GM19239 (cell line): Measurements from ENCODE around the gene SDC1.
"Not testable (repeated sequence)": the region's sequence is repeated elsewhere in the genome, so short reads cannot be mapped to it uniquely, and the experiment has no call there.

Source experiments
- DNase-seq: peaks from one replicate; pipeline ENCODE4 v3.0.0; 2011; ENCODE audit warnings: low spot score; ENCODE audit not compliant: insufficient read length
- FAIRE-seq: peaks from 2 replicates; lab custom pipeline; 2011; peaks lifted over from hg19 to GRCh38; lab: Jason Lieb, UNC

The SDC1 gene, protein sequence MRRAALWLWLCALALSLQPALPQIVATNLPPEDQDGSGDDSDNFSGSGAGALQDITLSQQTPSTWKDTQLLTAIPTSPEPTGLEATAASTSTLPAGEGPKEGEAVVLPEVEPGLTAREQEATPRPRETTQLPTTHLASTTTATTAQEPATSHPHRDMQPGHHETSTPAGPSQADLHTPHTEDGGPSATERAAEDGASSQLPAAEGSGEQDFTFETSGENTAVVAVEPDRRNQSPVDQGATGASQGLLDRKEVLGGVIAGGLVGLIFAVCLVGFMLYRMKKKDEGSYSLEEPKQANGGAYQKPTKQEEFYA

DNA sequence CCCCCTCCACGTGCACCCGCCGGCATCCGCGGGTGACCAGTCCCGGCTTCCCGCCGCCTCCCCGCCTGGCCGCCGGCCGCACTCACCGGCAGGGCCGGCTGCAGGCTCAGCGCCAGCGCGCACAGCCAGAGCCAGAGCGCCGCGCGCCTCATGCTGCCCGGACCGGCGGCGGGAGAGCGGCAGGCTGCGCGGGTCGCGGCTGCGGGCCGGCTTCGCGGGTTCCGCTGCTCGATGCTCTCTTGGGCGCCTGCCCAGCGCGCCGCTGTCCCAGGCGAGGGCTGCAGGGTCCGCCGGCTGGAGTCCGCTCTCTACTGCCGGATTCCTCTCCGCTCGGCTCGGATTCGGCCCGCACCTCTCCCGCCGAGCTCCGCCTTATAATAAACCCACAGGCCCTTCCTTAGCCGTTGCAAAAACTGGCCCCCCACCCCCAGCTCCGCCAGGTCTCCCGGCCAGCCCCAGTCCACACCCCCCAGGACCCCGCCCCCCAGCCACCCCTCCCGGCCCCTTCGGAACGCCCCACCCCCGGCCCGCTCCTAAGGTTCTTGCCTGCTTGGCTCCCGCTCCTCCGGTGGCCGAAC, at the start of gene SDC1:
Gene SDC1, minus strand, starts transcription at position 415 of the 578 bp plus-strand sequence. Its CDS starts 263 bp downstream, at position 152.
- FAIRE-seq: no peak
- no peak for DNase-seq

DNA sequence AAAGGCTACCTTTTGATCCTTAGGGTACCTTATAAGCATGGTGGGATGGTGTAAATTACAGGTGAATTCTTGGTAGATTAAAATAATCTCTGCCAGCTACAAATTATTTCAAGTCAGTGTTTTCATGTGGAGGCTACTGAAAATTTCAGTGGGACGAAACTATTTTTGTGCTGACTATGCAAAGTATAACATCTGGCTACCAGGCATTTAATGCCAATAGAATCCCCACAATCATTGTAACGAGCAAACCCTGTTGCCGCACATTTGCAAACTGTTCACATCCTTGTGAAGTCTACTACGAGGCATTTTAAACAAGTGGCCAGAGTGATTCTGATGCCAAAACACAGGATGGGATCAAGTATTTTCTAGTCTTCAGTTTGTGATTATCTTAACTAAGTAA, 48.1 kb upstream of the SDC1 start:
- DNase-seq (no peak), FAIRE-seq (no peak)

- FAIRE-seq, DNase-seq: not testable (repeated sequence)
Measured at GRCh38 chr2:20268317-20268716, 43.4 kb upstream of the SDC1 start.

DNA sequence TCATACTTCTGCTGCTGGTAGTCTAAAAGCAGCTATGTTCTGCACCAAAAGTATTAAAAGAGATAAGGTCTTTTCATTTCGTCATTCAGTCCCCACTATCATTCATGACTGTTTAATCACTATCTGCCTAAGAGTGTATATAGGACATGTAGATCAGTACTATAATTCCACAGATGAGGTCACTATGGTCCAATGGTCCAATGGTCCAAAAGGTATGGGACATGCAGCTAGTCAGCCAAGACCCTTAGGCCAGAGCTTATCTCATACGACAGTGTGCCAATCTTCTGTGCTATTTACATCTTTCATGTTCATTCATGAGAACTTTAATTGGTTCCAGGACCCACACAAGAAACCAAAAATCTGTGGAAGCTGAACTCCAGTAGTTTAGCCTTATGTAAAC, 42.6 kb upstream of the SDC1 start:
- FAIRE-seq: no peak
- no peak for DNase-seq

GRCh38 chr2:20264629-20265028, 39.7 kb upstream of the SDC1 start:
- DNase-seq: no peak
- no peak for FAIRE-seq

DNA sequence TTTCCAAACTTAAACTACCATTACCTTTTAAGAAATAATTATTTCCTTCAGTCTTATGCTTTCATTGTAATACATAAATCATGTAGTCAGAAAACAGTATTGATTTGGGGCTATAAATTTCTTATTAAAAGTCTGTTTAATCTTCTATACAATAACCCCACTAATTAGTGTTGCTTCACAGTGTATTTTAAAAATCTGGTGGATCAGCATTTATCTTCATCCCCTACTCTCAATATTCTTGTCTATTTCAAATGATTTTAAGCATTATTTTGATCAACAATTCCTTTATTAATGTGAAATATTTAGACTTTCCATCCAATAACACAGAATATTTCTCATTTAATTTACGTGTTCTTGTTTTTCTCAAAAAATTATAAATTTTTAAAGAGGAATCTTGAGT, 32.5 kb upstream of the SDC1 start:
- FAIRE-seq (no peak), DNase-seq (no peak)

GRCh38 chr2:20254731-20255130, 29.8 kb upstream of the SDC1 start:
- FAIRE-seq (no peak), DNase-seq (no peak)

DNA sequence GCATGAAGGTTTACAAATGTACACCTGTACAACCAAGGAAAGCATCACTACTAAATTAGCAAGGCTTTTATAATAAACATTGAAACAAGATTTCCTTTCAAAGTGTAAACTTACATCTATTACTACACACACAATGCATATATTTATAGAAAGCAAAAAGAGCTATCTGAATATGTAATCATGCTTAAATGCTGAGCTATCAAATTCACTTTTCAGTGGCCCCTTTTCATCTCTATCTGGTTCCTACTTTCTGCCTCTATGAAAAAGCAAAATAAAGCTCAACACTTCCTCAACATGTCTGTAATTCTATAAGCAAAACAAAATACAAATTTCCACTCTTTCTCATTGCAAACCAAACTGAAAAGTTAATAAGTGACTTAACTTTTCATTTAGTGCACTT, 25.5 kb upstream of the SDC1 start:
- FAIRE-seq (no peak), DNase-seq (no peak)

DNA sequence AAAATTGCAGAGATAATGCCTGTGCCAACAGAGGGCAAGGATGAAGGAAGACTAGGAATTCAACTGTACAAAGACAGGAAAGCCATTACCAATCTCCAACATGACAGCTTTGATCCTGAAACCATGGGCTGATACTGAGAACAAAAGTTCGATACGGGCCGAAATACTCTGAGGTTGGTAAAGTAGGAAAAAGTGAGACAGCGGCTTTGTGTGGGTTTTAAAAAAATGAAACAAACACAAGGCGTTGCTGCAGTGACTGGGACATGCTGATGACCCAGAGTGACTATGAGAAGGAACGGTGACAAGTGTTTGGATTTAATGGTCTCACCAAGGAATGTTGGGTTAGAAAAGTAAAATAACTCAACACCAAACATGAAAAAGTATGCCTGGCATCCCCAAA, 24.2 kb upstream of the SDC1 start:
- no peak for DNase-seq
- FAIRE-seq: no peak

DNA sequence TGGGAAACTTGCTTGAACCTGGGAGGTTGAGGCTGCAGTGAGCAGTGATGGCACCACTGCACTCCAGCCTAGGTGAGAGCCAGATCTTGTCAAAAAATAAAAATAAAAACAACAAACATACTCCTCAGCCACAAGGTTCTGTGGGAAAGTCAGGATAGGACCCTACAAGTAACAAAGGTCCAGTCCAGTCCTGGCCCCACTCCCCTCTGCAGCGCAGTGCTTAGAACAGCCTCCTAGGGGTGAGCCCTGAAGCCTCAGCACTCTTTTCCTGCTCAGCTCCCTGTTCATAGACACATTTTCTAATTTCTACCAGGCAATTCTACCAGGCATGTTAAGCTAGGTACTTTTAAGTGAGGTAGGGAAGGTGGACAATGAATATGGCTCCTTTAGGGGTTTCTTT, 22.2 kb upstream of the SDC1 start:
- FAIRE-seq (no peak), DNase-seq (no peak)

DNA sequence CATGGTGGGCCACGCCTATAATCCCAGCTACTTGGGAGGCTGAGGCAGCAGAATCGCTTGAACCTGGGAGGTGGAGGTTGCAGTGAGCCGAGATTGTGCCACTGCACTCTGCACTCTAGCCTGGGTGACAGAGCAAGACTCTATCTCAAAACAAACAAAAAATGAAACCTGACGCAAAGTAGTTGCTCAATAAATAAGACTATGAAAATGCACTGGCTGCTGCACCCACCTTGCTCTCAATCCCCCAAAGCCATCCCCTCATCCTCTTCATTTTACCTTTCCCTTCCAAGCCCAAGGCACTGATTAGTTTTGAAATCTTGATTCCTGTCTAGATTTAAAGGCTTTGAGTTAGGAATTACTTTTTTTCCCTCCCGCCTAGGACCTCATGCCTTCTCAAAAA, 18.7 kb upstream of the SDC1 start:
- not testable (repeated sequence) for FAIRE-seq, DNase-seq

GRCh38 chr2:20242727-20243377, 17.9 kb upstream of the SDC1 start:
- no peak for FAIRE-seq
- DNase-seq: no peak

- FAIRE-seq: no peak
- no peak for DNase-seq
Measured at GRCh38 chr2:20241973-20242726, 17.2 kb upstream of the SDC1 start.

- FAIRE-seq, DNase-seq: not testable (repeated sequence)
Measured at GRCh38 chr2:20240291-20240690, 15.4 kb upstream of the SDC1 start.

- DNase-seq (no peak), FAIRE-seq (no peak)
Measured at GRCh38 chr2:20236496-20236895, 11.6 kb upstream of the SDC1 start.

DNA sequence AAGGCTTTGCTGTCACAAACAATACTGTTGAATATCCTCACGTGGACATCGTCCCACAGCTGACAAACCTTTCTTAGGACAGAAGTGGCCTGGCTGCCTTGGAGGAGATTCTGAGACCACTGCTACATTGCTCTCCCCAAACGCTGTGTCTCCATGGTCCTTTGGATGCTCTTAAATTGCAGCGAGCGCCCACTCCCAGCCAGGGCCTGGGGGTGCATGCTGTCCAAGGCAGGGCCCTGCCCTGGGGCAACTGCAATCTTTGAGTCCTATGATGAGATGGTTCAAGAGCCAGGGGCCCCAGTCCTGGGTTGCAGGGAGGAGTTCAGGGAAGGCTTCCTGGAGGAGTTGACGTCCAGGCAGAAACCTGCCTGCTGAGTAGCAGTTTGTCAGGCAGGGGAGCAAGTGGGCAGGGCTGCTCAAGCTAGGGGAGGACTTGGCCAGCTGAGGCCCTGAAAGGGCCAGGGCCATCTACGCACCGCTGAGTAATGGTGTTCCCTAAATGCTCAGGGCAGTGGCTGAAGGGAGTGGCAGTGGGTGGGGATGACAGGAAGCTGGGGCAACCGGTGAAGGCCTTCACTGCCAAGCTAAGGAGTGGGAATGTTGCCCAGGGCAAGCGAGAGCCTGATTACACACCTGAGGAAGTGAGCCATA, 10.8 kb upstream of the SDC1 start:
- no peak for FAIRE-seq
- DNase-seq: no peak

DNA sequence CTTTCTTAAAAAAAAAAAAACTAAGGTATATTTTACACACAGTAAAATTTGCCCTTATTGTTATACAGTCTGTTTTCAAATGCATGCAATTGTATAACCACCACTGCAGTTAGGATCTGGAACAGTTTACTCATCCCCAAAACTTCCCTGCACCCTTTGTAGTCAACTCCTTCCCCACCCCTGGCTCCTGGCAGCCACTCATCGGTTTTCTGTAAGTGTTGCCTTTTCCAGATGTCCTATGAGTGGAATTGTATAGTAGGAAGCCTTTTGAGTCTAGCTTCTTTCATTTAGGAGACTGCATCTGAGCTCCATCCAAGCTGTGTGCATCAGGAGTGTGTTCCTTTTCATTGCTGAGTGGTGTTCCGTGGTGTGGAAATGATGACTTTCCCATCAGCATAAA, 9.7 kb upstream of the SDC1 start:
- DNase-seq, FAIRE-seq: not testable (repeated sequence)

GRCh38 chr2:20232837-20233207, 7.9 kb upstream of the SDC1 start:
- FAIRE-seq: no peak
- DNase-seq: no peak

DNA sequence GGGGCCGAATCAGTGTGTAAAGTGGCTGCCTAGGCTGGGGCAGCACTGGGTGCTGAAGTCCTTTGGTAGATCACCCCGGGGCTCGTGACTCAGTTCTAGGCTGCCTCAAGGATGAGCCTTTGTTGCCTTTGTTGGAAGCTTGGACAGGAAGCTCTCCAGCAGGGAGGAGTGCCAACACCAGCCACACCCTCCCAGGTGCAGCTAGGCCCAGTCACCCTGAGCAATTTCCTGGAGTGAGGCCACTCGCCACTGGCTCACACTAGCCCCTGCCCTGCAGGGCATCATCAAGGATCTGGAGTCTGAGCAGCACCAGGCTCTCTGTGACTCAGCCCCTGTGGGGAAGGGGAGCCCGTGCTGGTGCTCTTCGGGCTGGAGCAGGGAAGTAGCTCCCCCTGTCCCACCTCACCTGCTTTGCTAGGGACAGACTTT, 6.7 kb upstream of the SDC1 start:
- DNase-seq: no peak
- FAIRE-seq: no peak

DNA sequence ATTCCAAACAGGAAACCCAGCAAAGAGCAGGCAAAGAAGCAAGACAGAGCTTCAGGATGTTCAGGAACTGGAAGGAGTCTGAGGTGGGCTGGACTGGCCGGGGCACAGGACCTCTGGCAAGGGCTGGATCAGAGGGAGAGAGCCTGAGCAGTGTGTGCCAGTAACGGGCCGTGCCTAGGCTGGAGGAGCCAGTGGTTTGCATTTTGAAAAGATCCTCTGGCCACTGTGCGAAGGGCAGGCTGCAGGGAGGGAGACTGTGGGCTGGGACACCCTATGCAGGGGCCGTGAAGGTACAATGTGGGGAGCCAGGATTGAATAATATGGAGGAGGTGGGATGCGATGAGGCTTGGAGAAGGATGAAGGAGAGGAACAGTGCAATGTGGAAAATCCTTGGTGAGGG, 6.2 kb upstream of the SDC1 start:
- DNase-seq (no peak), FAIRE-seq (no peak)

DNA sequence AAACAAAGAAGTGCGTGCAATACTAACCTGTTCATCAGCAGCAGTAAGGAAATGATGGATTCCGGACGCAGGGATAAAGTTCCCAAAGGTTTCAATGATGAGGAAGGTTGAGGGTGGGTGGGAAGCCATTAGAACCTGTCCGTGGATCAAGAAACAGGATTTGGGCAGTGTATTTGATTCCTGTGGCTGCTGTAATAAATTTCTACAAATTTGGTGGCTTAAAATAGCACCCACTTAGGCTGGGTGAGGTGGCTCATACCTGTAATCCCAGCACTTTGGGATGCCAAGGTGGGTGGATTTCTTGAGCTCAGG, 5.1 kb upstream of the SDC1 start:
- DNase-seq: no peak
- no peak for FAIRE-seq
